Activated T-helper 1 cell treated with anti-CD3 and anti-CD28 coated beads, Interleukin-12 subunit alpha, Interleukin-12 subunit beta, Interleukin-2, Interleukin-4 antibody, amounts not matched to agents 30 ng/mL and 10 ng/mL and 1 ng/mL, durations not matched to agents 14 hours and 24 hours and 36 hours (primary cell): Measurements from ENCODE around the gene GGCX. TPM values are rescaled to one million over a fixed set of nuclear protein-coding genes. Genes with fewer than 3 reads are reported as not detected.

ENCODE experiments used
- DNase-seq: peaks from one replicate; pipeline ENCODE4 v3.0.0; 2021; ENCODE audit warnings: low spot score
- H3K27ac Mint-ChIP-seq: one replicate; pipeline ENCODE4 v1.8.0; 2021; ENCODE audit warnings: mild to moderate bottlenecking, mixed read lengths
- H3K27me3 Mint-ChIP-seq: one replicate; pipeline ENCODE4 v1.8.0; 2022; ENCODE audit warnings: mild to moderate bottlenecking, moderate library complexity, mixed read lengths; ENCODE audit not compliant: insufficient read depth
- H3K36me3 Mint-ChIP-seq: one replicate; pipeline ENCODE4 v1.8.0; 2021; ENCODE audit warnings: low read depth, mixed read lengths
- H3K4me1 Mint-ChIP-seq: one replicate; pipeline ENCODE4 v1.8.0; 2021; ENCODE audit warnings: low read depth, mixed read lengths
- H3K4me3 Mint-ChIP-seq: one replicate; pipeline ENCODE4 v1.8.0; 2021; ENCODE audit warnings: mild to moderate bottlenecking, moderate library complexity, mixed read lengths
- H3K9me3 Mint-ChIP-seq: one replicate; pipeline ENCODE4 v1.8.0; 2021; ENCODE audit warnings: mixed read lengths
- intact Hi-C: fragments of 100-400 bp; cut with micrococcal nuclease; formaldehyde crosslinking; loops from one replicate; pipeline ENCODE4 v1.15.1; 2024
- total RNA-seq: library from RNA; stranded (reverse); gene quantifications from 2 replicates; pipeline ENCODE4 v1.2.3, GENCODE V29; 2022

The GGCX gene
- total RNA-seq, 1 donor from 2014 or later: 26.2 TPM

DNA sequence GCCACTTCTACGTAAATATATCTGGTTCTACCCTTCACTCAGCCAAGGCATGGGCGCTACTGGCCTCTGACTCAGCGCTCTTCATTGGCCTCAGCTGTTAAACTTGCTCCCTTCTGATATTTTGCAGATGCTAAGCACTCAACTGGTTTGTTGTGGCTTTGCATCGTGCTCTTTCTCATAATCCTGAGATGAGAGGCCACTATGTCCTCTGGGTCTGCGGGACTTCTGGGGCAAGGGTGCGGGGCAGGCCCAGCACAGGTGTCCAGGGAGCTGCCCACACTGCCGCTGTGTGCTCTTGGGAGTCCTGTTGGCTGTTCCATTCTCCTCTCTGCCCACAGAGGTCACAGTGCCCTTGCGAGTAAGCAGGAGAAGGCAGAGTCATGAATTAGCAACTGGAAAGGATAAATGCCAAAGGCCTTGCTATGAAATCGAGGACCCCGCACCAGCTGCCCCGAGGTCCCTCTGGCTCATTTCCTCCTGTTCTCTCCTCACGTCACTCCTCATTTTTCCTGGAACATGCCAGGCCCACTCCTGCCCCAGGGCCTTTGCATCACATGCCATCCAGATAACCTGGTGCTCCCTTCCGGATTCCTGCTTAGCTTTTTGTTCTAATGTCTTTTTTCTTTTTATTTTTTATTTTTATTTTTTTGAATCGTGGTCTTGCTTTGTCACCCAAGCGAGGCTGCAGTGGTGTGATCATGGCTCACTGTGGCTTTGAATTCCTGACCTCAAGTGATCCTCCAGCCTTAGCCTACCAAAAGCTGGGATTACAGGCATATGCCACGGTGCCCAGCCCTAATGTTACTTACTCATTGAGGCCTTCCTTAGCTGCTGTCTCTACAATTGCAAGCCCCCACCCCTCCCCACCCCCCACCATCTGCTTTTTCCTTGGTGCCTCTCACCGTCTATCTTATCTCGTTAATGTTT is 57.2 kb downstream of the GGCX start:
- peaks cover 2% of the 10 kb centered on the region for H3K27me3 Mint-ChIP-seq
- no peaks in the 10 kb centered on the region for H3K36me3 Mint-ChIP-seq
- intact Hi-C loops: no loop called here
- no peak overlapping the region for H3K4me3 Mint-ChIP-seq
- no peak for DNase-seq
- H3K4me1 Mint-ChIP-seq: no peaks in the 10 kb centered on the region
- H3K27ac Mint-ChIP-seq: no peak overlapping the region
- H3K9me3 Mint-ChIP-seq: no peaks in the 10 kb centered on the region

DNA sequence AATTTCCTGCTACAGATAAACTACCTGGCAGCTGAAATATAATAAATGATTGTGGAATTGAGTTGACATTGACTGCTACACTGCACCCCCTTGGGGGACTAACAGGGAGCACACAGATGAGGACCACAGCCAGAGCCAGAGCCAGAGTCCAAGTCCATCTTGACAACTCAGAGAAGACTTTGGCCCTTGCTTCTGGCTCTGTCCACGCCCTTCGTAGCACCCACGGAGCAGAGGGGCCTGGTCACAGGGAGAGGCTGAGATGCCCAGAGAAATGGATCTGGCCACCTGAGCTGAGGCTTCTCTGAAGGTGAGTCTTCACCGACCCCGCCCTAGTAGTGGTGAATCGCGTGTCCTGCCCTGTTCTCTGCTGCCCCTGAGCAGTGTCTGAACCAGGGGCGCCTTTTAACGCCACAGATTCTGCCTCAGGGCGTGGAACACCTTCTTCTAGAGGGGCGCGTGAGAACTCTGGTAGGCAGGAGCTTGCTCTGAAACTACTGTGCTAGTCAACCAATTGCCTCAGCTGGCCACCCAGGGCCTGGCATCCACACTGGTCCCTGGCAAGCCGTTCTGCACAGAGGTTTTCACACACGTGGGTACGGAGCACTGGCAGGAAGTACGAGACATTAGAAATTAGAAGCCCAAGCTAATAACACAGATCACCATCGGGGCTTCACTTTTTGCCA is 58.0 kb downstream of the GGCX start:
- H3K27me3 Mint-ChIP-seq: peaks cover 2% of the 10 kb centered on the region
- no peaks in the 10 kb centered on the region for H3K36me3 Mint-ChIP-seq
- intact Hi-C loops: no loop called here
- no peak overlapping the region for H3K27ac Mint-ChIP-seq
- H3K4me3 Mint-ChIP-seq: no peak overlapping the region
- no peak for DNase-seq
- no peaks in the 10 kb centered on the region for H3K9me3 Mint-ChIP-seq
- H3K4me1 Mint-ChIP-seq: no peaks in the 10 kb centered on the region

DNA sequence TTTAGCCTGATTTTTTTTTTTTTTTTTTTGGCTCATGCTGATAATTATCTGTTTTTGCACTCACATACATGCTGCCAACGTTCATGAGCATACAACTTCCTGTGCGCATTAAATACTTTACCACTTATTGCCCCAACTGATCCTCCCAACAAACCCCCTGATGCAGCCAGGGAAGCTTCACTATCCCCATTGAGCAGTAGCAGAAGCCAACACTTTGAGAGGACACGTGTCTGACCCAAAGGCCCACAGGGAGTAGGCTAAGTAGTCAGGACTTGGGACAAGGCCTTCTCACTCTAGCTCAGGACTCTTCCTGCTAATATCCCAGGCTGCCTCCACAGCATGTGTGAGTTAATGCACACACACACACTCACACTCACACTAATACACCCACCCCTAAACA is 58.6 kb downstream of the GGCX start:
- intact Hi-C loops: no loop called here
- Mint-ChIP-seq H3K4me3 (no peak overlapping the region), H3K9me3 (no peaks in the 10 kb centered on the region), H3K27ac (no peak overlapping the region), H3K36me3 (no peaks in the 10 kb centered on the region), H3K4me1 (no peaks in the 10 kb centered on the region), H3K27me3 (peaks cover 2% of the 10 kb centered on the region)
- DNase-seq: no peak

DNA sequence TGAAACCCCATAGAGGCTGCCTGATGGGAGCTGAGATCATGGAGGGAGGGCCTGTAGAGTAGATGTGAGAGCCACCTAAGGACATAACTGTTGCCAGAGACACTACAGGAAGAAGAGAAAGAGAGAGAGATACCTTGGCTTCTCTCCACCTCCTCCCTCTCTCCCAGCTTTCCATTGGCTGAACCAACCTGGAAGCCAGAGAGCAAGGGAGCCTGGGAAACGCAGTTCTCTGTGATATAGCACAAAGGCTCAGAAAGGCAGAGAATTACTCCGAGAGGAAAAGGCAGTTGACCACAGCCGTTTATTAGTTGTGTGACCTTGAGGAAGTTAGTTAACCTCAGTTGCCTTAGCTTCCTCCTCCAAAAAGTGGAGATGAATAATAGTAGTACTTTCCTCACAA is 60.0 kb downstream of the GGCX start:
- H3K4me3 Mint-ChIP-seq: no peak overlapping the region
- H3K9me3 Mint-ChIP-seq: no peaks in the 10 kb centered on the region
- H3K36me3 Mint-ChIP-seq: no peaks in the 10 kb centered on the region
- no peaks in the 10 kb centered on the region for H3K4me1 Mint-ChIP-seq
- H3K27me3 Mint-ChIP-seq: no peaks in the 10 kb centered on the region
- intact Hi-C loops: no loop called here
- no peak overlapping the region for H3K27ac Mint-ChIP-seq
- DNase-seq: no peak

DNA sequence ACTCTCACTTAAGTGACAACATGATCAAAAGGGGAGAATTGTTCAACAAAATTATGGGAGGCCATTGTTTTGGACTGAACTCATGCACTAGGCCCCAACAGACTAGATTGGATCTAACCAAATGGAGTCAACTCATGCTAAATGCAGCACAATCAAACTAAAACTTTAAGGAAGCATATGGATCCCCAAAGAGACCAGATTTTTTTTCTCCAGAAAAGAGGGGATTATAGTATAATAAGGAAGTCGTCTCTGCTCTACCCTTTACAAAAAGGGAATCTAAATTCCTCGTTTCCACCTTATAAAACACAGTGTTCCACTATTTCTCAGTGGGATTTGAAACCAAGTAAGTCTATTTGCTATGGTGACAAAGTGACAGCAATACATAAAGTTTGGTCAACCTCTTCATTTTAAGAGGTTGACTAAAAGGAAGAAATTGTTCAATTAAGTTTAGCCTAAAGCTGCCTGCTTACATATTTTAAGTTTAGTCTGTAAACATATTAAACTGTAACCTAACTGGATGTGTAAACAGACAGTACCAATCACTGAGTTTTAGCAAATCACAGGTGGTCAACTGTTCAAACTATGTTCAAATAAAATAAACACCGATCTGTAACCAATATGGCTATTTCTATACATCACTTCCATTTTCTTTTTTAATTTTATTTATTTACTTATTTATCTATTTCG is 63.2 kb downstream of the GGCX start:
- no peaks in the 10 kb centered on the region for H3K36me3 Mint-ChIP-seq

DNA sequence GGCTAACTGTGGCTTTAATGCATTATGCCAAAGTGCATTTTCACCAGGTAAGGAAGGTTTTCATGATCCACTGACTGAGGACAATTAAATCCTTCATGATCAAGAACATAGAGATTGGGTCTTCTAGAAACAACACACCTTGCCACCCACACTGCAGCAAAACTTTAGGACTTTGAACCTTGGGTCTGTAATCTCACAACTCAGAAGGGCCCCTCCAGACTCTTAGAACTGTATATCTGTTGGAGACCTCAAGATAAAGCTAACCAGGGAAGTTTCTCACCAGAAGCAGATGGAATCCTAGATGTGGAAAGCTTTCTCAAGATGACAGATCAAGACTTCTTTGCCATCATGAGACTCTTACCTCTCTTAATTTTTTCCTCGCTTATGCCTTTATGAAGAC is 64.9 kb downstream of the GGCX start:
- Mint-ChIP-seq H3K4me1 (no peaks in the 10 kb centered on the region), H3K27ac (no peak overlapping the region), H3K27me3 (peaks cover 3% of the 10 kb centered on the region), H3K9me3 (no peaks in the 10 kb centered on the region), H3K4me3 (no peak overlapping the region), H3K36me3 (no peaks in the 10 kb centered on the region)
- intact Hi-C loops: no loop called here
- DNase-seq: no peak

More for the DNA sequence above, 63.2 kb downstream of the GGCX start:
- H3K4me3 Mint-ChIP-seq: no peak overlapping the region
- no peak for DNase-seq
- H3K27me3 Mint-ChIP-seq: peaks cover 3% of the 10 kb centered on the region
- no peak overlapping the region for H3K27ac Mint-ChIP-seq
- H3K4me1 Mint-ChIP-seq: no peaks in the 10 kb centered on the region
- intact Hi-C loops: no loop called here
- H3K9me3 Mint-ChIP-seq: no peaks in the 10 kb centered on the region

Other genes starting within 250 kb of the GGCX start
- 102 and 104 TPM in 2 replicates for gene TGOLN2, start 233.5 kb downstream of the GGCX start, total RNA-seq
- gene RETSAT, start 207.0 kb downstream of the GGCX start, total RNA-seq: 23.4 and 25.9 TPM in 2 replicates
- 13.8 and 15.9 TPM in 2 replicates for gene ELMOD3, start 206.7 kb downstream of the GGCX start, total RNA-seq
- 35.5 and 38.2 TPM in 2 replicates for gene CAPG, start 151.1 kb downstream of the GGCX start, total RNA-seq
- gene SH2D6, start 142.8 kb downstream of the GGCX start, total RNA-seq: 0.34 and 0.70 TPM in 2 replicates
- 461 and 480 TPM in 2 replicates for gene MAT2A, start 22.3 kb downstream of the GGCX start, total RNA-seq
- 86.1 and 89.6 TPM in 2 replicates for gene VAMP8, start 16.1 kb upstream of the GGCX start, total RNA-seq
- gene VAMP5, start 22.9 kb upstream of the GGCX start, total RNA-seq: 31.7 and 40.0 TPM in 2 replicates
- 111 and 116 TPM in 2 replicates for gene RNF181, start 34.3 kb upstream of the GGCX start, total RNA-seq
- 7.0 and 8.9 TPM in 2 replicates for gene TMEM150A, start 41.2 kb upstream of the GGCX start, total RNA-seq
- 36.3 and 36.7 TPM in 2 replicates for gene C2orf68, start 50.6 kb upstream of the GGCX start, total RNA-seq
- gene USP39, start 54.7 kb upstream of the GGCX start, total RNA-seq: 90.2 and 93.1 TPM in 2 replicates
- not detected in 2 replicates for gene SFTPB, start 106.7 kb upstream of the GGCX start, total RNA-seq
- 141 and 152 TPM in 2 replicates for gene GNLY, start 132.9 kb upstream of the GGCX start, total RNA-seq
- gene ATOH8, start 192.5 kb upstream of the GGCX start, total RNA-seq: 0.29 and 0.47 TPM in 2 replicates